ENCODE measurements around the gene FCER1G.

GRCh38 chr1:161198194-161198896, 16.8 kb upstream of the FCER1G start:
- TF ChIP-seq POLR2AphosphoS5 (IDR thresholded peaks at IDR 0.05; ENCODE audit: low read depth, low read length) (peak; percentile 77), TAF1 (IDR thresholded peaks at IDR 0.05; ENCODE audit: borderline replicate concordance, insufficient read depth, low read length) (peak; percentile 40; the same call in 1 of the 2 replicates), SIN3A (IDR thresholded peaks at IDR 0.05; ENCODE audit: borderline replicate concordance, insufficient read depth, low read length) (no peak)
- TF ChIP-seq, protein P1, sequence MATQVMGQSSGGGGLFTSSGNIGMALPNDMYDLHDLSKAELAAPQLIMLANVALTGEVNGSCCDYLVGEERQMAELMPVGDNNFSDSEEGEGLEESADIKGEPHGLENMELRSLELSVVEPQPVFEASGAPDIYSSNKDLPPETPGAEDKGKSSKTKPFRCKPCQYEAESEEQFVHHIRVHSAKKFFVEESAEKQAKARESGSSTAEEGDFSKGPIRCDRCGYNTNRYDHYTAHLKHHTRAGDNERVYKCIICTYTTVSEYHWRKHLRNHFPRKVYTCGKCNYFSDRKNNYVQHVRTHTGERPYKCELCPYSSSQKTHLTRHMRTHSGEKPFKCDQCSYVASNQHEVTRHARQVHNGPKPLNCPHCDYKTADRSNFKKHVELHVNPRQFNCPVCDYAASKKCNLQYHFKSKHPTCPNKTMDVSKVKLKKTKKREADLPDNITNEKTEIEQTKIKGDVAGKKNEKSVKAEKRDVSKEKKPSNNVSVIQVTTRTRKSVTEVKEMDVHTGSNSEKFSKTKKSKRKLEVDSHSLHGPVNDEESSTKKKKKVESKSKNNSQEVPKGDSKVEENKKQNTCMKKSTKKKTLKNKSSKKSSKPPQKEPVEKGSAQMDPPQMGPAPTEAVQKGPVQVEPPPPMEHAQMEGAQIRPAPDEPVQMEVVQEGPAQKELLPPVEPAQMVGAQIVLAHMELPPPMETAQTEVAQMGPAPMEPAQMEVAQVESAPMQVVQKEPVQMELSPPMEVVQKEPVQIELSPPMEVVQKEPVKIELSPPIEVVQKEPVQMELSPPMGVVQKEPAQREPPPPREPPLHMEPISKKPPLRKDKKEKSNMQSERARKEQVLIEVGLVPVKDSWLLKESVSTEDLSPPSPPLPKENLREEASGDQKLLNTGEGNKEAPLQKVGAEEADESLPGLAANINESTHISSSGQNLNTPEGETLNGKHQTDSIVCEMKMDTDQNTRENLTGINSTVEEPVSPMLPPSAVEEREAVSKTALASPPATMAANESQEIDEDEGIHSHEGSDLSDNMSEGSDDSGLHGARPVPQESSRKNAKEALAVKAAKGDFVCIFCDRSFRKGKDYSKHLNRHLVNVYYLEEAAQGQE (IDR thresholded peaks at IDR 0.05; ENCODE audit: insufficient read depth in 1 of 2, low read depth in 2 of 2, low read length in 2 of 2): peak in 1 of 2 experiments; percentile 55; a peak in 1 of 4 replicates

All from PFSK-1 (cell line).